ENCODE data around the gene ZNF536. TPM values are rescaled to one million over a fixed set of nuclear protein-coding genes. Genes with fewer than 3 reads are reported as not detected.
"Not testable (repeated sequence)": the region's sequence is repeated elsewhere in the genome, so short reads cannot be mapped to it uniquely, and the experiment has no call there.

The ZNF536 gene
- total RNA-seq, 2 experiments from 2014 or later = not detected

DNA sequence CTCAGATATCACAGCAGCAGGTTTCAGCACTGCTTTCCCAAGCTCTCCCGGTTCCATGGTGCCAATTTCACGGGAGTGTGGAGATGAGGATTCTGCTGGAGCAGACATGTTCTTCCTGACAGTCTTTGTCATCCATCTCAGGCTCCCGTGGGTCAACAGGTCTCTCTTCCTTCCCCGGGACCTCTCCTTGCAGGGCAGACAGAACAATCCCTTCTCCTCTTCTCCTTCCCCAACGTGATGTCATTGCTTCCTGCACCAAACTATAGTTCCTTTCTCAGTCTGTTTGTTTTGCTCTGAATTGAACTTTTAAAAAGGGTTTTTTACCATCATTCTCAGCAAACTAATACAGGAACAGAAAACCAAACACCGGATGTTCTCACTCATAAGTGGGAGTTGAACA lies 107.9 kb downstream of the ZNF536 start:
- H3K9me3 Mint-ChIP-seq = no peaks in the 10 kb centered on the region
- no peaks in the 10 kb centered on the region for H3K36me3 Mint-ChIP-seq
- ATAC-seq (ENCODE audit: low read depth) (no peak), DNase-seq (no peak)
- H3K27ac Mint-ChIP-seq = no peak overlapping the region
- H3K4me3 Mint-ChIP-seq = no peak overlapping the region
- no peaks in the 10 kb centered on the region for H3K4me1 Mint-ChIP-seq
- H3K27me3 Mint-ChIP-seq = no peaks in the 10 kb centered on the region
- POLR2A ChIA-PET = no interaction called here

DNA sequence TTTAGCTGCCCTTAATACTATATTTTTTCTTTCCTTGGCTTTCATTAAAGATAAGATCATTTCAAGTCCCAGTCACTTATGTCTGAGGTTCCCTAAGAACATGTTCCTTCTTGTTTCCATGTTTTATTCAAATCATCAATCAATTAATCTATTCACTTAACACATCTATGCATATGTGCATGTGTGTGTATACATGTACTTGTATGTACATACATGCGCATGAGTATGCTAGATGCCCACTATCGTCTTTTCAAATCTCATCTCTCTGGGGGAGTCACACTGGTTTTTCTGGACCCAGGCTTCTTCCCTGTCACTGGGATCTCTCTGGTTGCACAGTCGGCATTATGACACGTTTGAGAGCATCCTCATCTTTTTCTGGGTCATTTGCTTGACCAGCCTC lies 108.9 kb downstream of the ZNF536 start:
- Mint-ChIP-seq H3K9me3 (no peaks in the 10 kb centered on the region), H3K27me3 (no peaks in the 10 kb centered on the region), H3K4me1 (no peaks in the 10 kb centered on the region), H3K4me3 (no peak overlapping the region), H3K27ac (no peak overlapping the region), H3K36me3 (no peaks in the 10 kb centered on the region)
- POLR2A ChIA-PET = no interaction called here
- DNase-seq (no peak), ATAC-seq (ENCODE audit: low read depth) (no peak)

DNA sequence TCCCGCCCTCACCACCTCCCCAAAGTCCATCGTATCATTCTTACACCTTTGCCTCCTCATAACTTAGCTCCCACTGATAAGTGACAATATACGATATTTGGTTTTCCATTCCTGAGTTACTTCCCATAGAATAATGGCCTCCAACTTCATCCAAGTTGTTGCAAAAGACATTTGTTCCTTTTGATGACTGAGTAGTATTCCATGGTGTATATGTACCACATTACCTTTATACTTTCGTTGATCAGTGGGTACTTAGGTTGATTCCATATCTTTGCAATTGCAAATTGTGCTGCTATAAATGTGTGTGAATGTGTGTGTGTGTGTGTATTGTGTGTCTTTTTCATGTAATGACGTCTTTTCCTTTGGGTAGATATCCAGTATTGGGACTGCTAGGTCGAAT lies 109.6 kb downstream of the ZNF536 start:
- H3K4me1 Mint-ChIP-seq = no peaks in the 10 kb centered on the region
- no peak for DNase-seq
- H3K27ac Mint-ChIP-seq = no peak overlapping the region
- H3K36me3 Mint-ChIP-seq = no peaks in the 10 kb centered on the region
- no peaks in the 10 kb centered on the region for H3K9me3 Mint-ChIP-seq
- POLR2A ChIA-PET = no interaction called here
- ATAC-seq (ENCODE audit: low read depth) = no peak
- no peaks in the 10 kb centered on the region for H3K27me3 Mint-ChIP-seq
- H3K4me3 Mint-ChIP-seq = no peak overlapping the region

GRCh38 chr19:30482956-30483355 lies 110.8 kb downstream of the ZNF536 start:
- H3K9me3 Mint-ChIP-seq = no peaks in the 10 kb centered on the region
- POLR2A ChIA-PET = no interaction called here
- ATAC-seq (ENCODE audit: low read depth) = no peak
- H3K36me3 Mint-ChIP-seq = no peaks in the 10 kb centered on the region
- DNase-seq = no peak
- H3K27ac Mint-ChIP-seq = no peak overlapping the region
- H3K4me1 Mint-ChIP-seq = no peaks in the 10 kb centered on the region
- no peak overlapping the region for H3K4me3 Mint-ChIP-seq
- H3K27me3 Mint-ChIP-seq = no peaks in the 10 kb centered on the region

- H3K4me3 Mint-ChIP-seq; H3K9me3 Mint-ChIP-seq; H3K27me3 Mint-ChIP-seq; ATAC-seq (ENCODE audit: low read depth); DNase-seq; POLR2A ChIA-PET; H3K4me1 Mint-ChIP-seq; H3K27ac Mint-ChIP-seq; H3K36me3 Mint-ChIP-seq: not testable (repeated sequence)
Measured at GRCh38 chr19:30486250-30486649, 114.1 kb downstream of the ZNF536 start.

- ATAC-seq (ENCODE audit: low read depth) = no peak
- H3K9me3 Mint-ChIP-seq = no peaks in the 10 kb centered on the region
- no peak overlapping the region for H3K27ac Mint-ChIP-seq
- H3K4me1 Mint-ChIP-seq = no peaks in the 10 kb centered on the region
- DNase-seq = no peak
- H3K36me3 Mint-ChIP-seq = no peaks in the 10 kb centered on the region
- H3K27me3 Mint-ChIP-seq = peaks cover 3% of the 10 kb centered on the region
- H3K4me3 Mint-ChIP-seq = no peak overlapping the region
- POLR2A ChIA-PET = no interaction called here
Measured at GRCh38 chr19:30487178-30487577, 115.0 kb downstream of the ZNF536 start.

GRCh38 chr19:30488191-30488590 lies 116.0 kb downstream of the ZNF536 start:
- no peaks in the 10 kb centered on the region for H3K9me3 Mint-ChIP-seq

DNA sequence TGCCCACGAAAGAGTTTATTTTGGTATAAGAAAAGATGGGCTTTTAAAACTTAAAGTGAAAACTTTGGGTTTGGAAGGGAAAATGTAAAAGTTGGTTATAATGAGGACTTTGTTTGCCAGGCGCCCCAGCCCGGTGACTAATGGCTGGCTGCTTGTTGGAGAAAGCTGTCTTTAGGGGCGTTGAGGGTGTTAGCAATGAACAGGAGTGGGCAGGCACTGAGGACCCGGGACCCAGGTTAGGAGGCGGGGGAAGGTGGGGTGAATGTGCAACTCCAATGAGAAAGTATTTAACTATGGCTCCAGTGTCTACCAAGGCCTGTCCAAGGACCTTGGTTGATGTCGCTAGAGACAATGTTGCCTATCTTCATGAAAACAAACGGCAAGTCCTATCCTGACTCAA lies 118.6 kb downstream of the ZNF536 start:
- no peak for ATAC-seq (ENCODE audit: low read depth)
- H3K36me3 Mint-ChIP-seq = no peaks in the 10 kb centered on the region

More at GRCh38 chr19:30488191-30488590, 116.0 kb downstream of the ZNF536 start:
- Mint-ChIP-seq H3K27ac (no peak overlapping the region), H3K4me3 (no peak overlapping the region), H3K36me3 (no peaks in the 10 kb centered on the region), H3K27me3 (peaks cover 4% of the 10 kb centered on the region), H3K4me1 (no peaks in the 10 kb centered on the region)
- ATAC-seq (ENCODE audit: low read depth) (no peak), DNase-seq (no peak)
- POLR2A ChIA-PET = no interaction called here

GRCh38 chr19:30492586-30493270 lies 120.5 kb downstream of the ZNF536 start:
- POLR2A ChIA-PET = no interaction called here
- no peaks in the 10 kb centered on the region for H3K9me3 Mint-ChIP-seq
- no peak for ATAC-seq (ENCODE audit: low read depth)

More for the DNA sequence above, 118.6 kb downstream of the ZNF536 start:
- no peak overlapping the region for H3K4me3 Mint-ChIP-seq
- no peaks in the 10 kb centered on the region for H3K4me1 Mint-ChIP-seq
- peaks cover 7% of the 10 kb centered on the region for H3K27me3 Mint-ChIP-seq
- no peak overlapping the region for H3K27ac Mint-ChIP-seq
- no peaks in the 10 kb centered on the region for H3K9me3 Mint-ChIP-seq
- no peak for DNase-seq
- POLR2A ChIA-PET = no interaction called here

DNA sequence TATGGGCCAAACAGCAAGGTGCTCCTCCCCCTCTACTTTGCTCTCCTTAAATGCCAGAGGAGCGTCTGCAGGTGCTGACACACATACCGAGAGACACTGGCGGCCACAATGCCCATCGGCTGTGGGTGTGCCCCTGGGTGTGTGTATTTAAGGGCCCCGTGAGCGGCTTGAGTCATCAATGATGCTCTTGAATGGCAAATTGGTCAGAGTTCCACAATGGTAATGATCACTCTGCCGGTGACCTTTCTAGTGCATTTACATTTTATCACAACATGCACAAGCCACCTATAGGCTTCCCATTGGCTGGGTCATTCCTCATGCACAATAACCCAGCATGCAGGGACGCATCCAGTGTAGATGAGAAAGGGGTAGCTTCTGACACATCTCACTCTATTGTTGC lies 124.8 kb downstream of the ZNF536 start:
- DNase-seq (no peak), ATAC-seq (ENCODE audit: low read depth) (no peak)
- Mint-ChIP-seq H3K4me3 (no peak overlapping the region), H3K9me3 (no peaks in the 10 kb centered on the region), H3K4me1 (no peaks in the 10 kb centered on the region), H3K27ac (no peak overlapping the region), H3K27me3 (peaks cover 6% of the 10 kb centered on the region), H3K36me3 (no peaks in the 10 kb centered on the region)
- POLR2A ChIA-PET = no interaction called here

More at GRCh38 chr19:30492586-30493270, 120.5 kb downstream of the ZNF536 start:
- Mint-ChIP-seq H3K4me1 (no peaks in the 10 kb centered on the region), H3K27ac (no peak overlapping the region), H3K4me3 (no peak overlapping the region), H3K27me3 (peaks cover 7% of the 10 kb centered on the region), H3K36me3 (no peaks in the 10 kb centered on the region)
- DNase-seq = no peak

DNA sequence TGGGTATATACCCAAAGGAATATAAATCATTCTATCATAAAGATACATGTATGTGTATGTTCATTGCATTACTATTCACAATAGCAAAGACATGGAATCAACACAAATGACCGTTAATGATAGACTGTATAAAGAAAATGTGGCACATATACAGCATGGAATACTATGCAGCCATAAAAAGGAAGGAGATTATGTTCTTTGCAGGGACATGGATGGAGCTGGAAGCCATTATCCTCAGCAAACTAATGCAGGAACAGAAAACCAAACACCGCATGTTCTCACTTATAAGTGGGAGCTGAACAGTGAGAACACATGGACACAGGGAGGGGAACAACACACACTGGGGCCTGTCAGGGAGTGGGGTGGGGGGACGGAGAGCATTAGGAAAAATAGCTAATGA lies 125.9 kb downstream of the ZNF536 start:
- POLR2A ChIA-PET; H3K4me3 Mint-ChIP-seq; H3K4me1 Mint-ChIP-seq; DNase-seq; H3K9me3 Mint-ChIP-seq; H3K36me3 Mint-ChIP-seq; H3K27ac Mint-ChIP-seq; H3K27me3 Mint-ChIP-seq; ATAC-seq (ENCODE audit: low read depth): not testable (repeated sequence)

DNA sequence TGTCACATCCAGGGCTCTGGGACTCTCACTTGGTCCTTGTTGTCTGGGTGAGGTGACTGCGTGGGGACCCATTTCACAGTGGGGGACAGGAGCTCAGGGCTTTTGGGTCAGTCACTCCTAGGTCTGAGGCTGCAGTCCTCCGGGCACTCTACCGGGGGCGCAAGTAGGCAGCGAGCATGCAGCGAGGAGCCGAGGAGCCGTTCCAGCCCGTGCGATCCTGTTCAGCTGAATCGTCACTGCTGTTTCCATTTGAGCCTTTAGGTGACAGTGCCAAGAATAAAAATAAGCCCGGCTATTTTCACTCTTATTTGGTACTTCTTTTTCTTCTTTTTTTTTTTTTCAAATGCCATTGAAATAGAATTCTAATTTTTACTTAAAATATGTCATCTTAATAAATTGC lies 126.5 kb downstream of the ZNF536 start:
- Mint-ChIP-seq H3K4me3 (no peak overlapping the region), H3K27ac (no peak overlapping the region), H3K27me3 (peaks cover 4% of the 10 kb centered on the region), H3K4me1 (no peaks in the 10 kb centered on the region), H3K36me3 (no peaks in the 10 kb centered on the region), H3K9me3 (no peaks in the 10 kb centered on the region)
- no peak for ATAC-seq (ENCODE audit: low read depth)
- DNase-seq = no peak
- POLR2A ChIA-PET = no interaction called here

GRCh38 chr19:30504272-30504671 lies 132.1 kb downstream of the ZNF536 start:
- ATAC-seq (ENCODE audit: low read depth) = no peak
- Mint-ChIP-seq H3K36me3 (no peaks in the 10 kb centered on the region), H3K9me3 (no peaks in the 10 kb centered on the region), H3K27me3 (no peaks in the 10 kb centered on the region), H3K27ac (no peak overlapping the region), H3K4me1 (no peaks in the 10 kb centered on the region), H3K4me3 (no peak overlapping the region)
- no peak for DNase-seq
- POLR2A ChIA-PET = no interaction called here

DNA sequence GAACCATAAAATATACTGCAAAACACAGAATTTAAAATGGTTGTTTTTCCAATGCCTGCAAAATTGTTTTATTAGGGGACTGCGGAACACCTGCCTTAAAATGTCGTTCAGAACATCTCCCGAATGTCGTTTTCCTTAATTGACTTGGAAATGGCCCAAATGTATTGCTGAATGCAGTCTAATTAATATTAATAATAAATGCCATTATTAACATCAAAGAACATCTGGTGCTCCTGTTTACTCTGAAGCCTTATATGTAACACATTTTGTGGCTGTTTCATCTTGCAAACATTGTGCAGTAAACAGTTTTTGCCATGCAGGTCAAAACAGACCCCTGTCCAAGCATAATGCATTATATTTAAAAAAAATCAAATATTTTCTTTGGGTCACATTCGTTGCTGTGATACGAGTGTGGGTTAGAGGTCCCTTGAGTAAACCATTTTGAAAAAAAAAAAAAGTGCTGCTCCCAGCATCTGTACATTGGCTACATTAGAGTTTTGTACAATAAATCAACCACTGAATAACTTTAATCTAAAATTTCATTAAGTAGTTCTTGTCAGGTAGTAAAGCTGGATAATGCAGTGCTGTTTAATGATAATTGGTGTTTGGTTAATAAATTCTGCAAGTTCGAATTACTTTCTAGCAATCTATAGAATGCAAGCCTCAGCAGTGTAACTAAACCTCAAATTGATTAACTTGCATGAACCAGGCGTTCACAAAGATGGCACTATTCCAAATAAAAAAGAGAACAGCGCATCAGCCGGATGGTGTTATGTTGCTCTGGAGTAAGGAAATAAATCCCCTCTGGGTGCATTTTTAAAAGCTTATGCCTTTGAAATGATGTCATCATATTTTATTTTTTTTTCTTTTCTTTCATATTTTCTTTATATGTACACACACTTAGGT lies 140.2 kb downstream of the ZNF536 start:
- no peak overlapping the region for H3K27ac Mint-ChIP-seq
- no peaks in the 10 kb centered on the region for H3K36me3 Mint-ChIP-seq
- H3K4me3 Mint-ChIP-seq = no peak overlapping the region
- no peak for DNase-seq
- POLR2A ChIA-PET = no interaction called here
- no peaks in the 10 kb centered on the region for H3K27me3 Mint-ChIP-seq
- no peaks in the 10 kb centered on the region for H3K4me1 Mint-ChIP-seq
- H3K9me3 Mint-ChIP-seq = no peaks in the 10 kb centered on the region
- ATAC-seq (ENCODE audit: low read depth) = no peak

Measured in activated naive CD8-positive, alpha-beta T cell treated with anti-CD3 and anti-CD28 coated beads, Interleukin-2, amount 10 ng/mL, durations not matched to agents 7 days and 5 days (primary cell).